GM18520 (cell line): ENCODE results near the gene DSTN.

Experiments
- ATAC-seq: cut with Tn5 transposase; IDR thresholded peaks from one replicate; pipeline ENCODE4 v1.9.1; 2021; ENCODE audit not compliant: unreplicated experiment

Gene DSTN

DNA sequence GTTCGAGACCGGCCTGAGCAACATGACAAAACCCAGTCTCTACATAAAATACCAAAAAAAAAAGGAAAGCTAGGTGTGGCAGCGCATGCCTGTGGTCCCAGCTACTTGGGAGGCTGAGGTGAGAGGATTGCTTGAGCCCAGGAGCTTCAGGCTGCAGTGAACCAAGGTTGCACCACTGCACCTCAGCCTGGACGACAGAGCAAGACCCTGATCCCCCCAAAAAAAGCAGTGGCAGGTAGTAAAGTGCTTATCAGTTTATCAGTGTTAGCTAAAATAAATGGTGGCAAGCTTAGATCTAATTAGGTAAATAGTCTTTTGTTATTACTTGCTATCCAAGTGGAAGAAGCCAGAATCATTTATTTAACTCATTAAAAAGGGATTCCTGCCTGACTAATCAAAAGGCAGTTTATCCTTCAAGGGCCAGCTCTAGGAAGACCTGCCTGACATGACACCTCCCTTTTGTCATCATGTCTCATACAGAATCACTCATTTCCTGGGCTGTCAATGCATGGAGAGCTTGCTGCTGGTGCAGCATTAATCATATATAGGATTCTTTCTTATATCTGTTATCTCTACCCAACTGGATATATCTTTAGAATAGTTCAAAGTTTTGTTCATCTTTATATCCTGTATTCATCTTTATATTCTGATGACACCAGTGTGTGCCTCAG, 9.6 kb downstream of the DSTN start:
- ATAC-seq = no peak

DNA sequence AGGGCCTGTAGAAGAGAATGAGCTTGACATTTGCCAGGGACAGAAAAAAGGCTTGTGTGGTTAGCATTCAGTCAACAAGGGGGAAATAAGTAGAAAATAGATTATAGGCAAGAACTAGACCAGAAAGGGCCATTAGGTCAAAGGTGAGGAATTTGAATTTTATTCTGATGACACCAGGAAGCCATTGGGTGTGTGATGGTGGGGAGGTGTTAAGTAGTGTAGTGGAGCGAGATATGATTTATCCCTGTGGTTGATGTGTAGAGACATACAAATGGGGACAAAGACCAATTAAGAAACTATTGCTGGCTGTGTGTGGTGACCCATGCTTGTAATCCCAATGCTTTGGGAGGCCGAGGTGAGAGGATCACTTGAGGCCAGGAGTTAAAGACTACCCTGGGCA, 11.0 kb downstream of the DSTN start:
- no peak for ATAC-seq

DNA sequence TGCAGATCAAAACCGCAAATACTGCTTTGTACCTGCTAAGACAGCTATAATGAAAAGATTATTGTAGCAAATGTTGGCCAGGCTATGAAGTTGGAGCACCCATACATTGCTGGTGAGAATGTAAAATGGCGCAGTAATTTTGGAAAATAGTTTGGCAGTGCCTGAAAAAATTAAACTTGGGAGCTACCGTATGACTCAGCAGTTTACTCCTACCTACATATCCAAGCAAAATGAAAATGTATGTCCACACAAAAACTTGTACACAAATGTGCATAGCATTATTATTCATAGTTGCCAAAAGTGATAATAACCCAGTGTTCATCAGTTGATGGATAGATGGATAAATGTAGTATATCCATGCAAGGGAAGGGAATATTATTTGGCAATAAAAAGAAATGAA, 13.3 kb downstream of the DSTN start:
- no peak for ATAC-seq

DNA sequence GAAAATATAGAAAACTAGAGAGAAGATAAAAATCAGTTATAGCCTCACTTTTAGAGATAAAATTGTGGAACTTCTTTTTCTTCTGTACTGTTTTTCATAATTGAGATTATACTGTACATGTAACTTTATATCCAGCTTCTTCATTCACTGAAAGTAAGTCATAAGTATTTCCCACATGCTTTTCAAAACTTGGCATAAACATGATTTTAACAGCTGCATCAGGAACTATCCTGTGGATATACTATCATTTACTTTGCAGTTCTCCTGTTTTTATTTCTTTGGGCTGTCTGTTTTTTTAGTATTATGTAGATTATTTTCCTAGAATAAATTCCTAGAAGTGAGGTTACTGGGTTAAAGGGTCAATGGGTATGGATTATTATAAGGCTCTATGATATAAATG, 14.8 kb downstream of the DSTN start:
- no peak for ATAC-seq

DNA sequence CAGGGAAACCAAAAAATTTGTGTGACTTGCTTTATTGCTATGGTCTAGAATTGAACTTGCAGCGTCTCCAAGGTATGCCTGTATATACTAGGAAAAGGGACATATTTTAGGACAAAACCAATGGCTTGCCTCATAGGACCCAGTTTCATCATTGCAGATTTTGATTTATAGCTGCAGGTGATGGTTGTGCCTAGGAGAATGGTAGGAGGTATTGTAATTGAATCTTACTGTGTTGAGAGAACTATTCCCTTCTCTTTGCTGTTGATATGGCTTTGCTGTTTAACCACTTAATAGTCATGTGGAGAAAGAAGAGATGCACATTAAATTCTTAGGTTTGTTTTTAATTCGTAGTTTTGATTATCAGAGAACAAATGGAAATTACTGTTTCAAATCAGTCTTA, 16.4 kb downstream of the DSTN start:
- no peak for ATAC-seq

DNA sequence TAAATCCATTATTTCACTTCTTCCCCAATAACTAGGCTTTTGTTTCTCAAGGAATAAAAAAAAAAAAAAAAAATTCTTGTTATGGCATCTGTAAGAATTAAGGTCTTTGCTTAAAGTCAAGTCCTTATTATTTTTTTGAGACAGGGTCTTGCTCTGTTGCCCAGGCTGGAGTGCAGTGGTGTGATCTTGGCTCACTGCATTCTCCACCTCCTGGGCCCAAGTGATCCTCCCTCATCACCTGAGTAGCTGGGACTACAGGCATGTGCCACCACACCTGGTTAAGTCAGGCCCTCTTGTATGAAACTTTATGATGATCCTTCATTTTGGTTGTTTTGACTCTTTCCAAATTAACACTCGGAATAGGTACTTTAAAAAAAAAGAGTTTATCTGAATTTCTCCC, 17.3 kb downstream of the DSTN start:
- no peak for ATAC-seq

DNA sequence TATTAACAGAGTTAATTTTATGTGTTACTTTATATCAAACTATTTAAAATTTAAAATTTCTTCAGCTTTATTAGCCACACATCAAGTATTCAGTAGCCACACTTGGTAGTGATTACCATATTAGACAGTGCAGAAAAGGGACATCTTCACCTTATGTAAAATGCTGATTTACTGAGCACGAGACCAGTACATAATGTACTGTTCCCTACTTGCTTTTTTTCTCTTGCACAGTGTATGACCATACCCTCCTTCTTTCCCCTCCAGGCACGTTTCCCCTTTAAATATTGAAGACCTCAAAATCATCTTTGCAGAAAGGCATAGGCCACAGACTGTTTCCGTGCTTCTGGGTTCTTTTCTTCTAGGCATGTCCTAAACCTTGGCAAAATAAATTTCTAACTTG, 17.9 kb downstream of the DSTN start:
- ATAC-seq = no peak

DNA sequence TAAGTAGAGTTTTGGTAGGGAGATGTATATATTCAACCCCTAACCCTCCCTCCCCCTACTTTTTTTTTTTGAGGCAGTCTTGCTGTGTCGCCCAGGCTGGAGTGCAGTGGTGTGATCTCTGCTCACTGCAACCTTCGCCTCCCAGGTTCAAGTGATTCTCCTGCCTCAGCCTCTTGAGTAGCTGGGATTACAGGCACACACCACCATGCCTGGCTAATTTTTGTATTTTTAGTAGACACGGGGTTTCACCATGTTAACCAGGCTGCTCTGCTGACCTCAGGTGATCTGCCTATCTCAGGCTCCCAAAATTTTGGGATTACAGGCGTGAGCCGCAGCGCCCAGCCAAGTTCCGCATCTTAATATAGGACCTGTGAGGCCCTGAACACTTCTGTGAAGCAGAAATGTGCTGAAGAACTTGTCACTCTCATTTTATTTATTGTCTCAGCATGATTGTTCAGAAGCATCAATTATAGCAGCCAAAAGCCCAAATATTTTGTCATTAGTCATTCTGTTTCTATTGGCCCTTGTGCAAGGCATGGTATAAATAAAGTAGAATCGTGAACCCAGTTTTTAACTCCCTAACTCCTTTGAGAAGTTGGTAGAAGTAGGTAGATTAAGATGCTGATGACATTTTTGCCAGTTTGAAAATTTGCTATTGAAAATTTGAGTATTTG, 19.4 kb downstream of the DSTN start:
- no peak for ATAC-seq

DNA sequence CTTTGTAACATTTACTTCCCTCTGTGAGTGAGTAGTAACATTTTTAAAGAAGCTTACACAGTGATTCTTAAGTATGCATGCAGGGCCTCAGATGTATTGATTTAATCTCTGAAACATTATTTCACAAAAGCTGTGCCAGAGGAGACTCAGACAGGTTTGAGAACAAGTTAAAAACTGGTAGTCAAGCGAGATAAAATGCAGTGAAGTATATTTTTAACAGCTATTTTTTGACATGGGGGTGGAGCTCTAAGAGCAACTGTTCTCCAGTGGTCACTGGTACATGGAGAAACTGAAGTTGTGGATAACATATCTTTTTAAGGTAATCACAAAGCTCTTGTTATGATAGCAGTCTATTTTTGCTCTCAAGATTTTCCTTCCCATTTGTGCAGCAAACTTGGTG, 20.4 kb downstream of the DSTN start:
- no peak for ATAC-seq

DNA sequence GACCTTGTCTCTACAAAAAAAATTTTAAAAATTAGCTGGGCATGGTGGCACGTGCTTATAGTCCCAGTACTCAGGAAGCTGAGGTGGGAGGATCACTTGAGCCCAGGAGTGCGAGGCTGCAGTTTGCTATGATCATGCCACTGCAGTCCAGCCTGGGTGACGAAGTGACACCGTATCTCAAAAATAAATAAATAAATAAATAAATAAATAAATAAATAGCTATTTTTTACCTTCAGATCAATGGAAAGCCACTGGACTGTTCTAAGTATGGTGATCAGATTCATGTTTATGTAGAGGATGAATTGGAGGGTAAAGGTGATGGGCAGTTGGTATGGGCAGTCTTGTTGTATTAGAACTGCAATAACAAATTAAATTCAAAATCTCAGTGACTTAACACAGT, 24.0 kb downstream of the DSTN start:
- ATAC-seq = no peak

DNA sequence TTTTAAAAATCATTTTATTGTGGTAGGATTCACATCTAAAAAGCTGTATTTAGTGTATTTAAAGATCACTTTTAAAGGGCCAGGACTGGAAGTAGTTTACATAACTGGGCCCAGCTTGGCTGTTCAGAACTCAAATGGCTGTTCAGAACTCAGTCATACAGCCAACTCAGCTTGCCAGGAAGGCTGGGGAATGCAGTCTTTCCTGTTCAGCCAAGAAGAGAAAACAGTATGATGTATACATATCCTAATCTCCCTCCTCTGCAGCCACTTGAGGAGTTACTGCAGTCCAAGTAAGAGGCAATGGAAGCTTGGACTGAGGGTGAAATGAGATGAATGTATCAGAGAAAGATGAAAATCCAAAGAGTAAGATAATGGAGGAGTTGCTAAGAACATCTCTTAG, 24.6 kb downstream of the DSTN start:
- ATAC-seq = no peak

DNA sequence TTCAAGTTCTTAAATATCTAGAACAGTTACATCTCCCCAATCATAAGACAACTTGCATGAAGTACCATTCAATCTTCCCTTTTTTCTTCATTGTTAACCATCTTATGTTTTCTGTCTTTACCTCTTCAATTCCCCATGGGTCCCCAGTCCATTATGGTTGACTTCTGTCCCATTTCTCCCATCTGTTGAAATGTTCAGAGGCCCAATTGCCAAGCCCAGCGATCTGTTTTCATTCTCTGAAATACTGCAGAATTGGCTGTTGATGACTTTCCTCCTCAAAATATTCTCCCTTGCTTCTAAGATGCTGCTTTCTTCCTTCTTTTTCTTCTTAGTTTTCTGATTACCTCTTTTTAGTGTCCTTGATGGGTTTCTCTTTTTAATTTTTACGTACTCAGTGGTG, 26.0 kb downstream of the DSTN start:
- ATAC-seq = no peak

DNA sequence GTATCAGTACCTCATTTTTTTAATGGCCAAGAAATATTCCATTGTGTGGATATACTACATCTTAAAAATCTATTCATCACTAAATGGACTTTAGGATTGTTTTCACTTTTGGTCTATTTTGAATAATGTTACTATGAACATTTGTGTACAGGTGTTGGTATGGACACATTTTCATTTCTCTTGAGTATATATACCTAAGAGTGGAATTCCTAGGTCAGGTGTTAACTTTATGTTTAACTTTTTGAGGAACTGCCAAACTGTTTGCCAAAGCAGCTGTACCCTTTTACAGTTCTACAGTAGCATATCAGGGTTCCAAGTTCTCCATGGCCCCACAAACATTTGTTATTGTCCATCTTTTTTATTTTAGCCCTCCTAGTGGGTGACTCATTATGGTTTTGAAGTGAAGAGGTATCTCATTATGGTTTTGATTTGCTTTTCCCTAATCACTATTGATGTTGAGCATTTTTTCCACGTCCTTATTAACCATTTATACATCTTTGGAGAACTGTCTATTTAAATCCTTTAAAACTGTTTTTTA, 28.2 kb downstream of the DSTN start:
- no peak for ATAC-seq

DNA sequence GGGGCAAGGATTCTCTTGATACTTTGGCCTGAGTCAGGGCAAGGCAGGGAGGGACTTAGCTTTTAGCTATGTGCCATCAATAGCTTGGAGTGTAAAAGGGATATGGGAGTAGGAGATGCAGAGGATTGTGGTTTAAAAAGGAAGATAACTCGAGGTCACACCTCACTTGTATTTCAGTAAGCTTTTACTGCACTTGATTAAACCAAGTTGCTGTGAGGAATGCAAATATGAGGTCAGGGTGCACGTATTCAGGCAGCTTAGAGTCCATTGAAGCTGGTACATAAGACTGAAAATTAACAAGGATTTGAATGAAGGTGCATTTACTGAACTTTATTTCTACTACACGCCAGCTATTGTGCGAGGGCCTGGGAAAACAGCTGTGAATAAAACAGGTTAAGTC, 32.1 kb downstream of the DSTN start:
- ATAC-seq = no peak

DNA sequence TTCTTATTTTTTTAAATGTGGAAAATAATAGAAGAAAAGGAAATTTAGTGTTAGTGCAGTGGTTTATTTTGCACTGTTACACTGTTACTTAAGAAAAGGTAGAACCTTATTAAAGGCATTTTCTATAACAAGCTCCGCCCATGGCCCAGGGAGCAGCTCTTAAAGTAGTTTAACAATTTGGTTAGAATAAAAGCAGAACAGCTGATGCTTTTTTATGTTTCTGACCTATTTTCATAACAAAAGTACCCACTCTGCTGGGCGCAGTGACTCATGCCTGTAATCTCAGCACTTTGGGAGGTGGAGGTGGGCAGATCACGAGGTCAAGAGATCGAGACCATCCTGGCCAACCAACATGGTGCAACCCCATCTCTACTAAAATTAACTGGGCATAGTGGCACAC, 32.6 kb downstream of the DSTN start:
- no peak for ATAC-seq

DNA sequence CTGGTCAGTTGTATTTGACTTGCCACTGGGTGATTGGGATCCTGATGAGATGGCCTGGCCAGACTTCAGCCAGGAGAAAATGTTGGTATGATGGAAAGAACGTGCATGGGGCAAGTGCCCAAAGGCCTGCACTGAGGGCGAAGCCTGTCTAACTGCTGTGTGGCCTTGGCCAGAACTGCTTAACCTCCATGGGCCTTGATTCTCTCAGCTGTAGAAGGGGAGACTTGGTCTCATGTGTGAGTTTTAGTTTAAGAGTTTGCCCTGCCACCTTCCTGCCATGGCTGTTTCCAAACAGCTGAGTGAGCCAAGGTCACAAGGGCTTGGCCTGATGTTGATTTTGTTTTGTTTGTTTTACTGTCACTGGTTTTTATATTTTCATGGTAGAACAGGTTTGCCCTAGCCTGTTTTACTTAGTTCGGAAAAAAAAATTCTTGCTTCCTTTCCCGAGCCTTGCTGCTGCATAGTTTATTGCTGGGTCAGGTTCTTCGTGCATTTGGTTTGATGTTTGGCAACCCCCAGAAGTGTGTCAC, 35.3 kb downstream of the DSTN start:
- no peak for ATAC-seq

DNA sequence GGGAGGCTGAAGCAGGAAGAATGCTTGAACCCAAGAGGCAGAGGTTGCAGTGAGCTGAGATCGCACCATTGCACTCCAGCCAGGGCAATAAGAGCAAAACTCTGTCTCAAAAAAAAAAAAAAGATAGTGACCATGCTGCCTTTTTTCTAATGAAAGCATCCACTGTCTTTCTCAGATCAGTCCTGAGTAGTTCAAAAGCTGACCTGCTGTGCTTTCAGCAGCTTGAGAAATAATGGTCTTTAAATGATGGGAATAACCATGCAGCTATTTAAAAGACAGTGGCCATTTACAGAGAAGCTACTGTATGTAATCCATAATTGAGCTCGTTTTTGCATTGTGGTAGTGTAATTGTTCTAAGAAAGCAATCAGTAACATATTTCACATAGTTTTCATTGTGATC, 36.1 kb downstream of the DSTN start:
- no peak for ATAC-seq

DNA sequence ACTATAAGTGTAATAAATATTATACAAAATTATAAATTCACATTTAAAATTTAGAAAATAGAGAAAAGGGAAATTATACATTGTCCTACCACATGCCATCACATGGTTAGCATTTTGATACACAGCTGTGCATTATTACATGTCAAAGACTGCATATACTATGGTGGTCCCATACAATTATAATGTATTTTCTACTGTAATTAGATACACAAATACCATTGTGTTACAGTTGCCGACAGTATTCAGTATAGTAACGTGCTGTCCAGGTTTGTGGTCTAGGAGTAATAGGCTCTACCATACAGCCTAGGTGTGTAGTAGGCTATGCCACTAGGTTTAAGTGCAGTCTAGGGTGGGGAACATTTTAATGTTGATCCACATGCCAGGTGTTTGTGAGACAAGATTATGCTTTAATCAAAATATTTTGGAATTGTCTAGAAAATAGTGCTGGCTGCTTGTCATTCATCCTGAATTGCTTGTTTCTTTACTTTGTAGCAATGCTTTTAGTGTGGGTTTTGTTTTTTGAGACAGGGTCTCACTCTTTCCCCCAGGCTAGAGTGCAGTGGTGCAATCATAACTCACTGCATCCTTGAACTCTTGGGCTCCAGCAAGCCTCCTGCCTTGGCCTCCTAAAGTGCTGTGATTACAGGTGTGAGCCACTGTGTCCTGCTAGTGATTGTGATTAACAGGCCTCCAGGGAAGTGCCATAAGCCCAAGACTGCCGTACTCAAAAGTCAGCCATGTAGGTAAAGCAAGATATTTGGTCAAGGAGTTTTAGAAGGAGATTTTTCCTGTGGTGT, 39.0 kb downstream of the DSTN start:
- no peak for ATAC-seq

DNA sequence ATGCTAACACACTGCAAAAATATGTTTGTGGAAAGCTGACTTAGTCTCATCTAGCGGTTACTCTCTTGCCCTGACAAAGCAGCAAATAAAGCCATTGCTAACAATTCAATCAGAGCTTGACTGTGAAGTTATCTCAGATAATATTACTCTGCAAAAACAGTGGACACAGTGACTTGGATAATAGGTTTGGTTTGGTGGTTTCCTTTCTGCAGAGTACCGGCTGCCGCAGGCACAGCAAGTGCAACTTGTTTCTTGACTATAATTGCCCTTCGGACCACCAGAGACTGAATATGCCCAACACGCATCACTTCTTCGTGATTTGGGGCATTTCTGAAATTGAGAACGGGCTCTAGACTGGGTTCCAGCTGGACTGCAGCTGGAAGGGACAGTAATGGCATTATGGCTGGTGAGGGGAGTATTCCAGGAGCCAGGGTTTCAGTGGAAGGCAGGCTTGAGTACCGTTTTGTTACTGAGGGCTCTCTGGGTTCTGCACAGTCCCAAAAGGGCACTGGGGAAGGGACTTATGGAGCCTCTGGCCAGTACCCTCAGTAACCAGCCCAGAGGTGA, 40.0 kb downstream of the DSTN start:
- ATAC-seq = no peak

DNA sequence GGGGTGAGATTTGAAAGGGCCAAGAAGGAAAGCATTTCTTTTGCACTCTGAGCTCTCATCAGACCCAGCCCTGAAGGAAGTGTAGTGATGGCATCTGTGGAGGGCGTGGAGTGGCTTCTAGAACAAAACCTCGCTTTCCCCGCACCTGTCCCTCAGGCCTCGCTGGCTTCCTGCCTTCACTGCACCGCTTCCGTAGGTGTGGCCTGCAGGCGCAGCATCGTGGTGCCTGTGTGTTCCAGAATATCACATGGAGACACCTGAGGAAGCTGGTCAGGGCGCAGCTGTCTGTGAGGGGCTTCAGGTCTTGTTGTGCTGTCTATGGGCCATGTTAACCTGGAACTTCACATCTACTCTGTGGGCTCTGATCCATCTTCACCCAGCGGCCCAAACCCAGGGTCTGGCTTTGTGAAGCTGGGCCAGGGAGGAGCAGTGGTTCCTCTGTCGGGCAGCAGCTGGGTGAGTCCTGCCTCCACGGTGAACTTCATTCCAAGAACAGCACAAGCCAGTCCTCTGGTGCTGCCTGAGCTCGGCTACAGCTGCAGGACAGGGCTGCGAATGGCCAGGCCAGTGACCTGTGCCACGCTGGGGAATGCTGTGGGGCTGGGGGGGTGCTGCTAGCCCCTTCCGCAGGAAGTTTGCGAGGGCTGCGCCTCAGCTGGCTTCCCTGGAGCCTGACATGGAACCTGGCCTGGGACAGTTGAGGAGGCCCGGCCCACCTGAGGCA, 40.9 kb downstream of the DSTN start:
- no peak for ATAC-seq

DNA sequence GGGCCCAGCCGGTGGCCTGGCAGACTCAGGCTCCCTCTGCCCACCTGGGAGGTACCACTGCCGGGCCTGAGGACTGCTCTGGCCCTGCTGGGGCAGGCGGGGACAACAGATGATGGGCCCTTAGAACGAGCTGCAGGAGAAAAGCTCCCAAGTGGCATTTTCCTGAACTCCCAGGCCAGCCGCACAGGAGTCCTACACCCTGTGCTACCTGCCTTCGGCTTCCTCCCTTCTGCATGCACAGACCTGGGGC, 41.3 kb downstream of the DSTN start:
- ATAC-seq = no peak
